ENCODE measurements around the gene CAMSAP1. TPM values are rescaled to one million over a fixed set of nuclear protein-coding genes. Genes with fewer than 3 reads are reported as not detected.
"Not testable (repeated sequence)": the region's sequence is repeated elsewhere in the genome, so short reads cannot be mapped to it uniquely, and the experiment has no call there.

Gene CAMSAP1
- total RNA-seq, 1 donor from 2014 or later = 34.8 TPM

DNA sequence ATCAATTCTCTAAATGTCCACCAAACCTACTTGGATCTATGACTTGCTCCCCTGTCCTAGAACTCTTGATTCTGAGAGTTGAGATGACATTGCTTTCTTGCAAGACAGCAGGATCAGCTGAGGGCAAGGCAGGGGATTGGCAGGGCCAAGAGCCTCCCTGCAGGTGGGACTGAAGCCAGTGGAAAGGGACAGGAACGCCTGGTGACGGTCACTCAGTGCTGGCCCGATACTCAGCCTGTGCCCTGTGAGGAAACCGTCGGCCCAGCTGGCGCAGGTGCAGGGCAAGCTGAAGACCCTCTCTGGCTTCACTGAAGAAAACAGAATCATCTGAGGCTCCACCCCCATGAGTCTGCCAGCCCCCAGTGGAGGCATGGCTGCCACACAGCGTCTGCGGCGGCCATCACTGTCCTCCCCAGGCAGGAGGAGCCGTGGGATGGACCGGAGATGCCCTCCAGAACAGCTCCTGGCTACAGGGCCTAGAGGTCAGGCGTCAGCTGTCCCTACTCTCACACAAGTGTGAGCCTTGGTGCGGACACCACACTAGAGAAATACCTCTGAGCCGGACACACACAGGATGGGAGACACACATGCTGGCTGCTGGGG lies 39.1 kb upstream of the CAMSAP1 start:
- no peak overlapping the region for H3K4me3 ChIP-seq (ENCODE audit: insufficient read depth, low read depth, low read length)
- no peak for TF ChIP-seq EZH2 (IDR thresholded peaks at IDR 0.05; ENCODE audit: insufficient read depth, low read length)
- TF ChIP-seq CTCF (IDR thresholded peaks at IDR 0.05; ENCODE audit: insufficient read depth, low read depth, low read length) = no peak
- H3K79me2 ChIP-seq (ENCODE audit: insufficient read depth, low read length) = no peaks in the 10 kb centered on the region
- peaks cover 3% of the 10 kb centered on the region for H4K20me1 ChIP-seq (ENCODE audit: insufficient read depth, low read length)
- Mint-ChIP-seq H3K9me3 (ENCODE audit: unreplicated experiment) (no peaks in the 10 kb centered on the region), H3K27ac (ENCODE audit: unreplicated experiment) (no peak overlapping the region), H3K27me3 (ENCODE audit: low read depth, unreplicated experiment) (no peaks in the 10 kb centered on the region), H3K36me3 (ENCODE audit: low read depth, unreplicated experiment) (peaks cover 23% of the 10 kb centered on the region), H3K4me3 (ENCODE audit: unreplicated experiment) (no peak overlapping the region), H3K4me1 (ENCODE audit: low read depth, unreplicated experiment) (peaks cover 14% of the 10 kb centered on the region)
- no peaks in the 10 kb centered on the region for H3K9me3 ChIP-seq (ENCODE audit: insufficient read depth, low read depth, low read length)
- no peak overlapping the region for H3K27ac ChIP-seq (ENCODE audit: low read depth, low read length)
- H3K4me2 ChIP-seq (ENCODE audit: low read length) = no peak overlapping the region
- H3K27me3 ChIP-seq (ENCODE audit: insufficient read depth, low read length) = no peaks in the 10 kb centered on the region
- DNase-seq (ENCODE audit: low read depth) = no peak
- H3K9ac ChIP-seq (ENCODE audit: low read length) = no peak overlapping the region
- H3K36me3 ChIP-seq (ENCODE audit: insufficient read depth, low read length) = peaks cover 2% of the 10 kb centered on the region
- no peaks in the 10 kb centered on the region for H3K4me1 ChIP-seq (ENCODE audit: insufficient read depth, low read length)
- H2AFZ ChIP-seq (ENCODE audit: low read depth, low read length) = no peak overlapping the region
- FAIRE-seq = no peak

DNA sequence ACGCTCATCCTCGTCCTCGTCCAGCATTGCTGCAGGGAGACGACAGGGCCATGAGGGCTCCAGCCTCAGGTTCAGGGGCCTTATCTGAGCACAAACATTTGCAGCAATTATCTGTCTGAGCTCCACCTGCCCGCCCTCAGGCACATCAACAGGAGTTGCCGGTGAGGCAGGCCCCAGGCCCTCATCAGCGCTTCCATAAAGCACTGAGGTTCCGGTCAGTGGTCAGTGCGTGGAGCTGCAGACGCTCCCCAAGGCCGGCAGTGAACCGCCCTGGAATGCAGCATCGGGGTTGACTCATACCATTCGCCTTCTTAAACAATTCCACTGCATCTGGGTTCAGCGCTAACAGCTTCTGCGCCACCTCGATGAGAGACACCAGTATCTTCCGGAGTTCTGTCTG lies 38.6 kb upstream of the CAMSAP1 start:
- no peak overlapping the region for H2AFZ ChIP-seq (ENCODE audit: low read depth, low read length)
- peaks cover 3% of the 10 kb centered on the region for H4K20me1 ChIP-seq (ENCODE audit: insufficient read depth, low read length)
- no peaks in the 10 kb centered on the region for H3K4me1 ChIP-seq (ENCODE audit: insufficient read depth, low read length)
- no peaks in the 10 kb centered on the region for H3K9me3 Mint-ChIP-seq (ENCODE audit: unreplicated experiment)
- H3K9me3 ChIP-seq (ENCODE audit: insufficient read depth, low read depth, low read length) = no peaks in the 10 kb centered on the region
- H3K27ac Mint-ChIP-seq (ENCODE audit: unreplicated experiment) = no peak overlapping the region
- H3K27me3 Mint-ChIP-seq (ENCODE audit: low read depth, unreplicated experiment) = no peaks in the 10 kb centered on the region
- H3K4me2 ChIP-seq (ENCODE audit: low read length) = no peak overlapping the region
- peaks cover 2% of the 10 kb centered on the region for H3K36me3 ChIP-seq (ENCODE audit: insufficient read depth, low read length)
- H3K27ac ChIP-seq (ENCODE audit: low read depth, low read length) = no peak overlapping the region
- no peak overlapping the region for H3K9ac ChIP-seq (ENCODE audit: low read length)
- no peak for FAIRE-seq
- H3K4me3 Mint-ChIP-seq (ENCODE audit: unreplicated experiment) = no peak overlapping the region
- H3K4me3 ChIP-seq (ENCODE audit: insufficient read depth, low read depth, low read length) = no peak overlapping the region
- H3K4me1 Mint-ChIP-seq (ENCODE audit: low read depth, unreplicated experiment) = peaks cover 14% of the 10 kb centered on the region
- peaks cover 23% of the 10 kb centered on the region for H3K36me3 Mint-ChIP-seq (ENCODE audit: low read depth, unreplicated experiment)
- H3K79me2 ChIP-seq (ENCODE audit: insufficient read depth, low read length) = no peaks in the 10 kb centered on the region
- TF ChIP-seq CTCF (IDR thresholded peaks at IDR 0.05; ENCODE audit: insufficient read depth, low read depth, low read length) (no peak), EZH2 (IDR thresholded peaks at IDR 0.05; ENCODE audit: insufficient read depth, low read length) (no peak)
- DNase-seq (ENCODE audit: low read depth) = no peak
- H3K27me3 ChIP-seq (ENCODE audit: insufficient read depth, low read length) = no peaks in the 10 kb centered on the region

DNA sequence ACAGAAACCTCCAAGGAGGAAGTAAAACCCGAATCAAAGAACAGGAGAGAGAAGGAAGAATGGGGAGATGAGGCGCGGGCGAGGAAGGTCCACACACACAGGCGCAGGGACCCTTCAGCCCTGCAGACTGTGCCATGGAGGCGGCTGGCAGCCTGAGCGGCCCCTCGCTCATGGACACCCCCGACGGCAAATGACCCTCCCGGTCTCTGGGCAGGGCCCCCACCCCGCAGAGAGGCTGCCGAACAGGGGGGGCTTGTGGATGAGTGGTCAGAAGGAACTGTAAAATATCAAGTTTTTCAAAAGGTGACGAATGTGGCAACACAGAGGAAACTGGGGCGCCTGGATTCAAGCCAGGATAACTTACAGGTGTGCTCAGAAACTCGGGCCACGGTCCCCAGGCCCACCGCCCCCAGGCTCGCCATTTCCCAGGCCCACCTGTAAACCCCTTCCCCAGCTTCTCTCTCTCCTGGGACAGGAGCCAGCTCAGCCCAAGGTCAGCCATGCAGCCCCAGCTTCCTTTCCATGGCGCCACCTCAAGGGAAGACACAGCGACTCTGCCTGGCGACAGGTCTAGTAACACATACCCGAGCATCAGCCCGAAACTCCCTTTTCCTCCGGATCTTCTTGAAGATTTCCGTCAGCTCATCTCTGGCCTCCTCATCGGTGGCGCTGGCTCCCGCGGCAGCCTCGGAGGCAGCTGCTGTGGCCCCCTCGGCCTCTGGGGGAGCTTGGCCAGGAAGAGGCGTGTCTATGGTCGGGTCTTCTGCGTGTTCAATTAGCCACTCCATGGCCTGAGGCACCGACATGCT lies 37.3 kb upstream of the CAMSAP1 start:
- H3K4me1 ChIP-seq (ENCODE audit: insufficient read depth, low read length) = no peaks in the 10 kb centered on the region
- peaks cover 2% of the 10 kb centered on the region for H3K36me3 ChIP-seq (ENCODE audit: insufficient read depth, low read length)
- H3K27me3 ChIP-seq (ENCODE audit: insufficient read depth, low read length) = no peaks in the 10 kb centered on the region
- no peak overlapping the region for H2AFZ ChIP-seq (ENCODE audit: low read depth, low read length)
- H3K36me3 Mint-ChIP-seq (ENCODE audit: low read depth, unreplicated experiment) = peaks cover 23% of the 10 kb centered on the region
- TF ChIP-seq CTCF (IDR thresholded peaks at IDR 0.05; ENCODE audit: insufficient read depth, low read depth, low read length) (no peak), EZH2 (IDR thresholded peaks at IDR 0.05; ENCODE audit: insufficient read depth, low read length) (no peak)
- no peaks in the 10 kb centered on the region for H3K27me3 Mint-ChIP-seq (ENCODE audit: low read depth, unreplicated experiment)
- H3K9me3 ChIP-seq (ENCODE audit: insufficient read depth, low read depth, low read length) = no peaks in the 10 kb centered on the region
- H3K4me3 Mint-ChIP-seq (ENCODE audit: unreplicated experiment) = no peak overlapping the region
- no peak for FAIRE-seq
- no peak overlapping the region for H3K27ac ChIP-seq (ENCODE audit: low read depth, low read length)
- H3K27ac Mint-ChIP-seq (ENCODE audit: unreplicated experiment) = no peak overlapping the region
- no peaks in the 10 kb centered on the region for H3K9me3 Mint-ChIP-seq (ENCODE audit: unreplicated experiment)
- H3K9ac ChIP-seq (ENCODE audit: low read length) = no peak overlapping the region
- no peak overlapping the region for H3K4me3 ChIP-seq (ENCODE audit: insufficient read depth, low read depth, low read length)
- no peak for DNase-seq (ENCODE audit: low read depth)
- H3K4me2 ChIP-seq (ENCODE audit: low read length) = no peak overlapping the region
- peaks cover 11% of the 10 kb centered on the region for H3K4me1 Mint-ChIP-seq (ENCODE audit: low read depth, unreplicated experiment)
- no peaks in the 10 kb centered on the region for H3K79me2 ChIP-seq (ENCODE audit: insufficient read depth, low read length)
- peaks cover 6% of the 10 kb centered on the region for H4K20me1 ChIP-seq (ENCODE audit: insufficient read depth, low read length)

GRCh38 chr9:135943604-135944003 lies 36.3 kb upstream of the CAMSAP1 start:
- H3K9ac ChIP-seq (ENCODE audit: low read length); DNase-seq (ENCODE audit: low read depth); H3K4me3 Mint-ChIP-seq (ENCODE audit: unreplicated experiment); H3K4me2 ChIP-seq (ENCODE audit: low read length); H3K9me3 Mint-ChIP-seq (ENCODE audit: unreplicated experiment); H3K4me3 ChIP-seq (ENCODE audit: insufficient read depth, low read depth, low read length); H3K27me3 Mint-ChIP-seq (ENCODE audit: low read depth, unreplicated experiment); H3K9me3 ChIP-seq (ENCODE audit: insufficient read depth, low read depth, low read length); H3K27ac Mint-ChIP-seq (ENCODE audit: unreplicated experiment); H3K27me3 ChIP-seq (ENCODE audit: insufficient read depth, low read length); H3K27ac ChIP-seq (ENCODE audit: low read depth, low read length); H3K79me2 ChIP-seq (ENCODE audit: insufficient read depth, low read length); H4K20me1 ChIP-seq (ENCODE audit: insufficient read depth, low read length); FAIRE-seq; H3K4me1 ChIP-seq (ENCODE audit: insufficient read depth, low read length); H2AFZ ChIP-seq (ENCODE audit: low read depth, low read length); H3K36me3 ChIP-seq (ENCODE audit: insufficient read depth, low read length); H3K4me1 Mint-ChIP-seq (ENCODE audit: low read depth, unreplicated experiment): not testable (repeated sequence)
- H3K36me3 Mint-ChIP-seq (ENCODE audit: low read depth, unreplicated experiment) = peaks cover 27% of the 10 kb centered on the region
